ENCODE measurements around the gene SEMA5A.

- TF ChIP-seq POLR2AphosphoS5 (IDR thresholded peaks at IDR 0.05; ENCODE audit: low read depth, low read length) (no peak), TAF1 (IDR thresholded peaks at IDR 0.05; ENCODE audit: borderline replicate concordance, low read depth, low read length) (no peak), POLR2A (IDR thresholded peaks at IDR 0.05; ENCODE audit: low read depth, low read length) (no peak)
These were observed 79.2 kb downstream of the SEMA5A start for GRCh38 chr5:9466697-9467096.

Measured in GM12892 (cell line).